GM06990 (cell line): Measurements from ENCODE around the gene ADAM12.

Source experiments
- DNase-seq: peaks from one replicate; pipeline ENCODE4 v3.0.0-alpha.2; 2011; ENCODE audit not compliant: insufficient read length; ENCODE audit errors: extremely low read depth
- H3K27me3 ChIP-seq: replicated peaks from 2 replicates; pipeline ENCODE4 v1.6.0; 2011; ENCODE audit warnings: low read length; ENCODE audit not compliant: control insufficient read depth, insufficient read depth
- H3K36me3 ChIP-seq: 2 replicates; pipeline ENCODE4 v1.5.1; 2011; ENCODE audit warnings: low read length; ENCODE audit not compliant: control insufficient read depth, insufficient read depth
- H3K4me3 ChIP-seq: replicated peaks from 2 replicates; pipeline ENCODE4 v1.5.1; 2011; ENCODE audit warnings: low read depth, mild to moderate bottlenecking, control low read depth, low read length
- TF ChIP-seq, protein P1 (sequence below): IDR thresholded peaks from 2 replicates; pipeline ENCODE4 v1.5.1; 2011; ENCODE audit warnings: low read length, control low read depth, mild to moderate bottlenecking, inconsistent platforms; ENCODE audit not compliant: insufficient read depth, poor library complexity, severe bottlenecking

The ADAM12 gene

DNA sequence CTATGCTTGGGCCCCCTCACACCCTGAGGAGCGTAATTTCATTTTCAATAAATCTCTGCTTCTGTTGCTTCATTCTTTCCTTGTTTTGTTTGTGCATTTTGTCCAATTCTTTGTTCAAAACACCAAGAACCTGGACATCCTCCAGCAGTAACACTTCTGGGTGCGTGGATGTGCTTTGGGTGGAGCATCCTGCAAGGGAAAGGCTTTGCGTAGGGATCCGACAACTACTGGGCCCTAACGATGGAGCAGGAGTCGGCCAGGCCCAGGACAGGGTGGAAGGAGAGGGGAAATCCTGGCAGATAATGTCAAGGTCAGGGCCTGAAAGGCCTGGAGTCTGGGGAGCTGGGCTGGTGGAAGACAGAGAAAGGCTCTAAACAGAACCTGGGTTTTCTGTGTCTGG is 231.8 kb downstream of the ADAM12 start:
- Histone ChIP-seq H3K4me3 (no peak overlapping the region), H3K36me3 (no peaks in the 10 kb centered on the region), H3K27me3 (no peaks in the 10 kb centered on the region)
- TF ChIP-seq, protein P1, sequence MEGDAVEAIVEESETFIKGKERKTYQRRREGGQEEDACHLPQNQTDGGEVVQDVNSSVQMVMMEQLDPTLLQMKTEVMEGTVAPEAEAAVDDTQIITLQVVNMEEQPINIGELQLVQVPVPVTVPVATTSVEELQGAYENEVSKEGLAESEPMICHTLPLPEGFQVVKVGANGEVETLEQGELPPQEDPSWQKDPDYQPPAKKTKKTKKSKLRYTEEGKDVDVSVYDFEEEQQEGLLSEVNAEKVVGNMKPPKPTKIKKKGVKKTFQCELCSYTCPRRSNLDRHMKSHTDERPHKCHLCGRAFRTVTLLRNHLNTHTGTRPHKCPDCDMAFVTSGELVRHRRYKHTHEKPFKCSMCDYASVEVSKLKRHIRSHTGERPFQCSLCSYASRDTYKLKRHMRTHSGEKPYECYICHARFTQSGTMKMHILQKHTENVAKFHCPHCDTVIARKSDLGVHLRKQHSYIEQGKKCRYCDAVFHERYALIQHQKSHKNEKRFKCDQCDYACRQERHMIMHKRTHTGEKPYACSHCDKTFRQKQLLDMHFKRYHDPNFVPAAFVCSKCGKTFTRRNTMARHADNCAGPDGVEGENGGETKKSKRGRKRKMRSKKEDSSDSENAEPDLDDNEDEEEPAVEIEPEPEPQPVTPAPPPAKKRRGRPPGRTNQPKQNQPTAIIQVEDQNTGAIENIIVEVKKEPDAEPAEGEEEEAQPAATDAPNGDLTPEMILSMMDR: no peak
- no peak for DNase-seq

DNA sequence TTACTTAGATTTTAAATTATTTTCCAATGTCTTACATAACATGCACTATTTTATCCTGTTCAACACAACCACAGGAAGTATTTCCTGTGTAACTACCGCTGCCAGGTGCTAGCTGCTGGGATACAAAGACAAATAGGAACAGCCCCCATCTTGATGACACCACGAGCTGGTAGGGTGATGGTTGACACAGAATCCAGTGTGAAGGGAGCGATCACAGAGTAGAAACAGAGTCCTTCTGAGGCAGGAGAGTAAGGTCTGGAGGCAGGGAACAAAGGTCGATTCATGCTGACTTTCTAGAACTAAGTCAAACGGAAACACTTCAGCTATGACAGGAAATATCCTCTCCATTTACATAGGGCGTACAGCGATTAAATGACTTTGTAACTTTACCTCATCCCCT is 232.3 kb downstream of the ADAM12 start:
- TF ChIP-seq, protein P1: no peak
- Histone ChIP-seq H3K36me3 (no peaks in the 10 kb centered on the region), H3K4me3 (no peak overlapping the region), H3K27me3 (no peaks in the 10 kb centered on the region)
- DNase-seq: no peak

- Histone ChIP-seq H3K27me3 (no peaks in the 10 kb centered on the region), H3K36me3 (no peaks in the 10 kb centered on the region), H3K4me3 (no peak overlapping the region)
- DNase-seq: no peak
- TF ChIP-seq, protein P1: no peak
Observed at GRCh38 chr10:126155528-126155927, 232.7 kb downstream of the ADAM12 start.

GRCh38 chr10:126153711-126154628 is 234.3 kb downstream of the ADAM12 start:
- H3K4me3 ChIP-seq: no peak overlapping the region
- no peaks in the 10 kb centered on the region for H3K36me3 ChIP-seq
- no peak for DNase-seq
- H3K27me3 ChIP-seq: no peaks in the 10 kb centered on the region
- TF ChIP-seq, protein P1: no peak

GRCh38 chr10:126147866-126148587 is 240.2 kb downstream of the ADAM12 start:
- H3K4me3 ChIP-seq: no peak overlapping the region
- no peaks in the 10 kb centered on the region for H3K27me3 ChIP-seq
- TF ChIP-seq, protein P1: no peak
- no peaks in the 10 kb centered on the region for H3K36me3 ChIP-seq
- DNase-seq: no peak
